ENCODE results near the gene DNAH14. TPM values are rescaled to one million over a fixed set of nuclear protein-coding genes. Genes with fewer than 3 reads are reported as not detected.

DNAH14 gene
- total and polyA plus RNA-seq, 2 of the 8 experiments (the other 6 are each of a cell fraction or from before 2014, with no cell fraction given), result 8.4 to 40.7 TPM

DNA sequence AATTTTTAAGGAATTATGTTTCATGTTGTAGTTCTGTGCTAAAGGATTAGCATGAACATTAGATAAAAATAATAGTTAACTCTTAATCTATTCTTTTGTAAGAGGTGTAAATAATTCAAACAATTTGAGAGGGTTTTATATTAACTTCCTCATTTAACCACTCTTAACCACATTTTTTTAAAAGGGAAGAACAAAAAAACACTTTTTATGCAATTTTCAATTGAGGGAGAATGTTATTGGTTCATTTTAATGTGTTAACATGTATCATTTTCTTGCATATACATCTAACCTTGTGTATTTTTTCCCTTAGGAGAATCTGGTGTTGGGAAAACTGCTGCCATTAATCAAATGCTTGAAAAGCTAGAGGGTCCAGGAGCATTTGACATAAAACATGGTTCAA is 329.3 kb downstream of the DNAH14 start (continued):
- TF ChIP-seq, protein P1, sequence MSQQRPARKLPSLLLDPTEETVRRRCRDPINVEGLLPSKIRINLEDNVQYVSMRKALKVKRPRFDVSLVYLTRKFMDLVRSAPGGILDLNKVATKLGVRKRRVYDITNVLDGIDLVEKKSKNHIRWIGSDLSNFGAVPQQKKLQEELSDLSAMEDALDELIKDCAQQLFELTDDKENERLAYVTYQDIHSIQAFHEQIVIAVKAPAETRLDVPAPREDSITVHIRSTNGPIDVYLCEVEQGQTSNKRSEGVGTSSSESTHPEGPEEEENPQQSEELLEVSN (IDR thresholded peaks at IDR 0.05), result no peak
- TF ChIP-seq EP300 (IDR thresholded peaks at IDR 0.05; ENCODE audit: borderline replicate concordance in 1 of 2, low read depth in 2 of 2, low read length in 2 of 2), result no peak

All from H1 (cell line).